ENCODE measurements around the gene PDE11A. TPM values are rescaled to one million over a fixed set of nuclear protein-coding genes. Genes with fewer than 3 reads are reported as not detected.

The PDE11A gene
- total and polyA plus RNA-seq, 2 experiments from 2014 or later: 0.08 to 0.73 TPM

GRCh38 chr2:177731384-177731783 is 341.2 kb downstream of the PDE11A start (continued):
- no peak for TF ChIP-seq REST (IDR thresholded peaks at IDR 0.05; ENCODE audit: unreplicated experiment)
- no peak for TF ChIP-seq EZH2 (IDR thresholded peaks at IDR 0.05; ENCODE audit: low read depth, unreplicated experiment)
- TF ChIP-seq STAT1 (IDR thresholded peaks at IDR 0.05; ENCODE audit: unreplicated experiment): no peak
- no peak for TF ChIP-seq CREB1 (CRISPR knock-in tag; IDR thresholded peaks at IDR 0.05; ENCODE audit: low read depth)

GRCh38 chr2:177730792-177731191 is 341.8 kb downstream of the PDE11A start:
- H3K79me2 ChIP-seq (replicated peaks; ENCODE audit: insufficient read depth): no peaks in the 10 kb centered on the region
- no peak overlapping the region for H3K4me2 ChIP-seq
- Mint-ChIP-seq H3K4me1 (peaks cover 16% of the 10 kb centered on the region), H3K9me3 (no peaks in the 10 kb centered on the region; the same call in 2 of the 3 replicates), H3K4me3 (no peak overlapping the region), H3K27me3 (ENCODE audit: insufficient read depth, low read depth, poor library complexity) (peaks cover 70% of the 10 kb centered on the region), H3K27ac (no peak overlapping the region), H3K36me3 (ENCODE audit: low read depth) (no peaks in the 10 kb centered on the region)
- no peaks in the 10 kb centered on the region for H3K9me2 ChIP-seq (ENCODE audit: insufficient read depth)
- no peak for TF ChIP-seq ETS1 (IDR thresholded peaks at IDR 0.05)
- TF ChIP-seq CREB1 (CRISPR knock-in tag; IDR thresholded peaks at IDR 0.05; ENCODE audit: low read depth): no peak
- TF ChIP-seq NANOG (IDR thresholded peaks at IDR 0.05; ENCODE audit: borderline replicate concordance): no peak
- TF ChIP-seq EZH2phosphoT487 (IDR thresholded peaks at IDR 0.05; ENCODE audit: unreplicated experiment): no peak
- TF ChIP-seq STAT1 (IDR thresholded peaks at IDR 0.05; ENCODE audit: unreplicated experiment): no peak
- TF ChIP-seq REST (IDR thresholded peaks at IDR 0.05; ENCODE audit: unreplicated experiment): no peak
- no peak for TF ChIP-seq ZNF331 (CRISPR knock-in tag; IDR thresholded peaks at IDR 0.05; ENCODE audit: low read depth)
- TF ChIP-seq CTCF (conservative IDR thresholded peaks at IDR 0.05; ENCODE audit: low read depth in 2 of 2): no peak
- no peak for TF ChIP-seq ZNF114 (CRISPR knock-in tag; IDR thresholded peaks at IDR 0.05)
- no peak for TF ChIP-seq EZH2 (IDR thresholded peaks at IDR 0.05; ENCODE audit: low read depth, unreplicated experiment)
- no peak for TF ChIP-seq JUNB (IDR thresholded peaks at IDR 0.05; ENCODE audit: unreplicated experiment)
- H2AFZ ChIP-seq: no peak overlapping the region
- no peaks in the 10 kb centered on the region for H3K4me1 ChIP-seq (ENCODE audit: insufficient read depth)
- no peaks in the 10 kb centered on the region for H3K36me3 ChIP-seq (ENCODE audit: insufficient read depth)
- no peak overlapping the region for H3K4me3 ChIP-seq
- H3K27me3 ChIP-seq (ENCODE audit: insufficient read depth): peaks cover 99% of the 10 kb centered on the region
- DNase-seq (ENCODE audit: low spot score) (no peak), ATAC-seq (no peak)
- no peaks in the 10 kb centered on the region for H3F3A ChIP-seq (replicated peaks; ENCODE audit: low read depth)
- 0 out of 2 replicates have a peak, but pooled peaks cover 6% of the 10 kb centered on the region for H4K20me1 ChIP-seq (replicated peaks; ENCODE audit: insufficient read depth)
- H3K27ac ChIP-seq (ENCODE audit: low read depth): no peak overlapping the region
